K562 (cell line): ENCODE measurements around the gene UBE2G2. TPM values are rescaled to one million over a fixed set of nuclear protein-coding genes. Genes with fewer than 3 reads are reported as not detected.

ENCODE experiments used
- ATF7 ChIP-seq: fragments of 450-650 bp; IDR thresholded peaks from 2 replicates; pipeline ENCODE4 v1.7.1; 2014; ENCODE audit warnings: mild to moderate bottlenecking, moderate library complexity
- HSF4 ChIP-seq: fragments of 250-450 bp; sonication (Bioruptor Pico); IDR thresholded peaks from 2 replicates; pipeline ENCODE4 v2.1.2; 2022; ENCODE audit warnings: mild to moderate bottlenecking, moderate library complexity, borderline replicate concordance
- MCM7 ChIP-seq, 2 experiments: fragments of 450-650 bp; IDR thresholded peaks; 2 replicates each; pipeline ENCODE4 v1.6.1; 2016 to 2018
- NCOA2 ChIP-seq, 2 experiments: fragments of 450-650 bp; IDR thresholded peaks; 2 replicates each; pipeline ENCODE4 v1.6.1; 2018; ENCODE audit warnings: mild to moderate bottlenecking in 2 of 2, moderate library complexity in 1 of 2; ENCODE audit not compliant: partially characterized antibody in 2 of 2
- polyA plus RNA-seq, 8 experiments: library from polyadenylated mRNA; depleted of rRNA in 4 of 8; stranded (reverse) in 5 of 8; unstranded in 3 of 8; fragments of >200 nt; fragmentation: Nextera tagmentation in 2 of 8; fragmentation: Illumina TruSeq in 1 of 8; extraction: Ambion mirVana in 2 of 8; extraction: Trizol in 1 of 8; gene quantifications; 2 replicates each; pipeline versions ENCODE4 v1.2.1 to v1.2.3, GENCODE V29; 2011 to 2014; ENCODE audit warnings: inconsistent platforms in 1 of 8, missing spikeins in 1 of 8
- total RNA-seq, 7 experiments: library from RNA; depleted of rRNA in 6 of 7; stranded (reverse); fragments of >200 nt in 6 of 7; fragmentation: Illumina TruSeq in 2 of 7; extraction: Trizol in 2 of 7; gene quantifications; 2 replicates each; pipeline versions ENCODE4 v1.2.1 to v1.2.3, GENCODE V29; 2011 to 2021; ENCODE audit warnings: low replicate concordance in 1 of 7
- TF ChIP-seq, protein P1 (sequence below): fragments of 450-650 bp; IDR thresholded peaks from 2 replicates; pipeline ENCODE4 v1.6.1; 2016; ENCODE audit warnings: missing biosample characterization, missing genetic modification characterization
- TF ChIP-seq, protein P2 (sequence below): fragments of 200-800 bp; sonication (Bioruptor generic); IDR thresholded peaks from 2 replicates; pipeline ENCODE4 v1.6.1; 2016; ENCODE audit warnings: missing genetic modification characterization, missing compliant biosample characterization
- TF ChIP-seq, protein P3 (sequence below): fragments of 450-650 bp; IDR thresholded peaks from 2 replicates; pipeline ENCODE4 v1.6.1; 2016; ENCODE audit warnings: antibody characterized with exemption
- TF ChIP-seq, protein P4 (sequence below): sonication (generic); formaldehyde crosslinking; IDR thresholded peaks from 2 replicates; pipeline ENCODE4 v1.8.1; 2023; ENCODE audit warnings: mild to moderate bottlenecking, missing genetic modification reagents
- TF ChIP-seq, protein P5 (sequence below): fragments of 450-650 bp; IDR thresholded peaks from 2 replicates; pipeline ENCODE4 v1.6.1; 2016; ENCODE audit warnings: low read depth

UBE2G2 gene
- total and polyA plus RNA-seq, 9 of the 15 experiments (the other 6 are each of a cell fraction or from before 2014, with no cell fraction given): 47.5 to 225 (median 140) TPM

DNA sequence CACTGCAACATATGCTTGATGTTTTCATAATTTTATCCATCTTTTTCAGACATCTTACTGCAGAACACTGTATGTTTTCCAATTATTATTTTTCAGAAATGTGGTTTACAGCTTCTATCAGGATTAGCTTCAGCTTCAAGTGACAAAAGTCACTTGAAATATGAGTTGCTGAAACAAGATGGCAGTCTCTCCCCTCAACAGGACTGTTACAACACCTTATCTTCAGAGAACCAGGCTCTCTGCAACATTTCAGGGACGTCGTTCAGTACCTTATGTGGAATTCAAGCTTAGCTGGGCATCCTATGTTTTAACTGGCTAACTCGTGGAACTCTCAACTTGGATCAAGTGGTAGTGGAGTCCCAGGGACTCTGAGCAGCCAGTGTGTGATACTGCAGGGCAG, 2.0 kb upstream of the UBE2G2 start (continued):
- no peak for TF ChIP-seq NCOA2 (IDR thresholded peaks at IDR 0.05; ENCODE audit: partially characterized antibody in 2 of 2)
- TF ChIP-seq, protein P1, sequence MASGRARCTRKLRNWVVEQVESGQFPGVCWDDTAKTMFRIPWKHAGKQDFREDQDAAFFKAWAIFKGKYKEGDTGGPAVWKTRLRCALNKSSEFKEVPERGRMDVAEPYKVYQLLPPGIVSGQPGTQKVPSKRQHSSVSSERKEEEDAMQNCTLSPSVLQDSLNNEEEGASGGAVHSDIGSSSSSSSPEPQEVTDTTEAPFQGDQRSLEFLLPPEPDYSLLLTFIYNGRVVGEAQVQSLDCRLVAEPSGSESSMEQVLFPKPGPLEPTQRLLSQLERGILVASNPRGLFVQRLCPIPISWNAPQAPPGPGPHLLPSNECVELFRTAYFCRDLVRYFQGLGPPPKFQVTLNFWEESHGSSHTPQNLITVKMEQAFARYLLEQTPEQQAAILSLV: no peak
- TF ChIP-seq, protein P2, sequence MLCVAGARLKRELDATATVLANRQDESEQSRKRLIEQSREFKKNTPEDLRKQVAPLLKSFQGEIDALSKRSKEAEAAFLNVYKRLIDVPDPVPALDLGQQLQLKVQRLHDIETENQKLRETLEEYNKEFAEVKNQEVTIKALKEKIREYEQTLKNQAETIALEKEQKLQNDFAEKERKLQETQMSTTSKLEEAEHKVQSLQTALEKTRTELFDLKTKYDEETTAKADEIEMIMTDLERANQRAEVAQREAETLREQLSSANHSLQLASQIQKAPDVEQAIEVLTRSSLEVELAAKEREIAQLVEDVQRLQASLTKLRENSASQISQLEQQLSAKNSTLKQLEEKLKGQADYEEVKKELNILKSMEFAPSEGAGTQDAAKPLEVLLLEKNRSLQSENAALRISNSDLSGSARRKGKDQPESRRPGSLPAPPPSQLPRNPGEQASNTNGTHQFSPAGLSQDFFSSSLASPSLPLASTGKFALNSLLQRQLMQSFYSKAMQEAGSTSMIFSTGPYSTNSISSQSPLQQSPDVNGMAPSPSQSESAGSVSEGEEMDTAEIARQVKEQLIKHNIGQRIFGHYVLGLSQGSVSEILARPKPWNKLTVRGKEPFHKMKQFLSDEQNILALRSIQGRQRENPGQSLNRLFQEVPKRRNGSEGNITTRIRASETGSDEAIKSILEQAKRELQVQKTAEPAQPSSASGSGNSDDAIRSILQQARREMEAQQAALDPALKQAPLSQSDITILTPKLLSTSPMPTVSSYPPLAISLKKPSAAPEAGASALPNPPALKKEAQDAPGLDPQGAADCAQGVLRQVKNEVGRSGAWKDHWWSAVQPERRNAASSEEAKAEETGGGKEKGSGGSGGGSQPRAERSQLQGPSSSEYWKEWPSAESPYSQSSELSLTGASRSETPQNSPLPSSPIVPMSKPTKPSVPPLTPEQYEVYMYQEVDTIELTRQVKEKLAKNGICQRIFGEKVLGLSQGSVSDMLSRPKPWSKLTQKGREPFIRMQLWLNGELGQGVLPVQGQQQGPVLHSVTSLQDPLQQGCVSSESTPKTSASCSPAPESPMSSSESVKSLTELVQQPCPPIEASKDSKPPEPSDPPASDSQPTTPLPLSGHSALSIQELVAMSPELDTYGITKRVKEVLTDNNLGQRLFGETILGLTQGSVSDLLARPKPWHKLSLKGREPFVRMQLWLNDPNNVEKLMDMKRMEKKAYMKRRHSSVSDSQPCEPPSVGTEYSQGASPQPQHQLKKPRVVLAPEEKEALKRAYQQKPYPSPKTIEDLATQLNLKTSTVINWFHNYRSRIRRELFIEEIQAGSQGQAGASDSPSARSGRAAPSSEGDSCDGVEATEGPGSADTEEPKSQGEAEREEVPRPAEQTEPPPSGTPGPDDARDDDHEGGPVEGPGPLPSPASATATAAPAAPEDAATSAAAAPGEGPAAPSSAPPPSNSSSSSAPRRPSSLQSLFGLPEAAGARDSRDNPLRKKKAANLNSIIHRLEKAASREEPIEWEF (CRISPR knock-in tag): no peak
- TF ChIP-seq, protein P3, sequence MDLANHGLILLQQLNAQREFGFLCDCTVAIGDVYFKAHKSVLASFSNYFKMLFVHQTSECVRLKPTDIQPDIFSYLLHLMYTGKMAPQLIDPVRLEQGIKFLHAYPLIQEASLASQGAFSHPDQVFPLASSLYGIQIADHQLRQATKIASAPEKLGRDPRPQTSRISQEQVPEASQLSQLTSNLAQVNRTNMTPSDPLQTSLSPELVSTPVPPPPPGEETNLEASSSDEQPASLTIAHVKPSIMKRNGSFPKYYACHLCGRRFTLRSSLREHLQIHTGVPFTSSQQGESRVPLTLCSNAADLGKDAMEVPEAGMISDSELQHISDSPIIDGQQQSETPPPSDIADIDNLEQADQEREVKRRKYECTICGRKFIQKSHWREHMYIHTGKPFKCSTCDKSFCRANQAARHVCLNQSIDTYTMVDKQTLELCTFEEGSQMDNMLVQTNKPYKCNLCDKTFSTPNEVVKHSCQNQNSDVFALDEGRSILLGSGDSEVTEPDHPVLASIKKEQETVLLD: no peak
- TF ChIP-seq, protein P4, sequence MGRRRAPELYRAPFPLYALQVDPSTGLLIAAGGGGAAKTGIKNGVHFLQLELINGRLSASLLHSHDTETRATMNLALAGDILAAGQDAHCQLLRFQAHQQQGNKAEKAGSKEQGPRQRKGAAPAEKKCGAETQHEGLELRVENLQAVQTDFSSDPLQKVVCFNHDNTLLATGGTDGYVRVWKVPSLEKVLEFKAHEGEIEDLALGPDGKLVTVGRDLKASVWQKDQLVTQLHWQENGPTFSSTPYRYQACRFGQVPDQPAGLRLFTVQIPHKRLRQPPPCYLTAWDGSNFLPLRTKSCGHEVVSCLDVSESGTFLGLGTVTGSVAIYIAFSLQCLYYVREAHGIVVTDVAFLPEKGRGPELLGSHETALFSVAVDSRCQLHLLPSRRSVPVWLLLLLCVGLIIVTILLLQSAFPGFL (CRISPR knock-in tag): no peak
- TF ChIP-seq, protein P5, sequence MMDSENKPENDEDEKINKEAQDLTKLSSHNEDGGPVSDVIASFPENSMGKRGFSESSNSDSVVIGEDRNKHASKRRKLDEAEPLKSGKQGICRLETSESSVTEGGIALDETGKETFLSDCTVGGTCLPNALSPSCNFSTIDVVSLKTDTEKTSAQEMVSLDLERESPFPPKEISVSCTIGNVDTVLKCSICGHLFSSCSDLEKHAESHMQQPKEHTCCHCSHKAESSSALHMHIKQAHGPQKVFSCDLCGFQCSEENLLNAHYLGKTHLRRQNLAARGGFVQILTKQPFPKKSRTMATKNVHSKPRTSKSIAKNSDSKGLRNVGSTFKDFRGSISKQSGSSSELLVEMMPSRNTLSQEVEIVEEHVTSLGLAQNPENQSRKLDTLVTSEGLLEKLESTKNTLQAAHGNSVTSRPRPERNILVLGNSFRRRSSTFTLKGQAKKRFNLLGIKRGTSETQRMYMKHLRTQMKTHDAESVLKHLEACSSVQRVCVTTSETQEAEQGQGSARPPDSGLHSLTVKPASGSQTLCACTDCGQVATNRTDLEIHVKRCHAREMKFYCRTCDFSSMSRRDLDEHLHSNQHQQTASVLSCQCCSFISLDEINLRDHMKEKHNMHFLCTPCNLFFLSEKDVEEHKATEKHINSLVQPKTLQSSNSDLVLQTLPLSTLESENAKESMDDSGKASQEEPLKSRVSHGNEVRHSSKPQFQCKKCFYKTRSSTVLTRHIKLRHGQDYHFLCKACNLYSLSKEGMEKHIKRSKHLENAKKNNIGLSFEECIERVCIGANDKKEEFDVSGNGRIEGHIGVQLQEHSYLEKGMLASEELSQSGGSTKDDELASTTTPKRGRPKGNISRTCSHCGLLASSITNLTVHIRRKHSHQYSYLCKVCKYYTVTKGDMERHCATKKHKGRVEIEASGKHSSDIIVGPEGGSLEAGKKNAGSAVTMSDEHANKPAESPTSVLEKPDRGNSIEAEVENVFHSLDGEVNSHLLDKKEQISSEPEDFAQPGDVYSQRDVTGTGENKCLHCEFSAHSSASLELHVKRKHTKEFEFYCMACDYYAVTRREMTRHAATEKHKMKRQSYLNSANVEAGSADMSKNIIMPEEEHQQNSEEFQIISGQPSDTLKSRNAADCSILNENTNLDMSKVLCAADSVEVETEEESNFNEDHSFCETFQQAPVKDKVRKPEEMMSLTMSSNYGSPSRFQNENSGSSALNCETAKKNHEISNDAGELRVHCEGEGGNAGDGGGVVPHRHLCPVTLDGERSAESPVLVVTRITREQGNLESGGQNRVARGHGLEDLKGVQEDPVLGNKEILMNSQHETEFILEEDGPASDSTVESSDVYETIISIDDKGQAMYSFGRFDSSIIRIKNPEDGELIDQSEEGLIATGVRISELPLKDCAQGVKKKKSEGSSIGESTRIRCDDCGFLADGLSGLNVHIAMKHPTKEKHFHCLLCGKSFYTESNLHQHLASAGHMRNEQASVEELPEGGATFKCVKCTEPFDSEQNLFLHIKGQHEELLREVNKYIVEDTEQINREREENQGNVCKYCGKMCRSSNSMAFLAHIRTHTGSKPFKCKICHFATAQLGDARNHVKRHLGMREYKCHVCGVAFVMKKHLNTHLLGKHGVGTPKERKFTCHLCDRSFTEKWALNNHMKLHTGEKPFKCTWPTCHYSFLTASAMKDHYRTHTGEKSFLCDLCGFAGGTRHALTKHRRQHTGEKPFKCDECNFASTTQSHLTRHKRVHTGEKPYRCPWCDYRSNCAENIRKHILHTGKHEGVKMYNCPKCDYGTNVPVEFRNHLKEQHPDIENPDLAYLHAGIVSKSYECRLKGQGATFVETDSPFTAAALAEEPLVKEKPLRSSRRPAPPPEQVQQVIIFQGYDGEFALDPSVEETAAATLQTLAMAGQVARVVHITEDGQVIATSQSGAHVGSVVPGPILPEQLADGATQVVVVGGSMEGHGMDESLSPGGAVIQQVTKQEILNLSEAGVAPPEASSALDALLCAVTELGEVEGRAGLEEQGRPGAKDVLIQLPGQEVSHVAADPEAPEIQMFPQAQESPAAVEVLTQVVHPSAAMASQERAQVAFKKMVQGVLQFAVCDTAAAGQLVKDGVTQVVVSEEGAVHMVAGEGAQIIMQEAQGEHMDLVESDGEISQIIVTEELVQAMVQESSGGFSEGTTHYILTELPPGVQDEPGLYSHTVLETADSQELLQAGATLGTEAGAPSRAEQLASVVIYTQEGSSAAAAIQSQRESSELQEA: no peak
- 0 out of 2 replicates have a peak, but pooled peaks have one; percentile 14 for TF ChIP-seq ATF7
- TF ChIP-seq MCM7 (IDR thresholded peaks at IDR 0.05): no peak
- TF ChIP-seq HSF4 (CRISPR knock-in tag): no peak
